HepG2 (cell line): Measurements from ENCODE around the gene TRIM54. TPM values are rescaled to one million over a fixed set of nuclear protein-coding genes. Genes with fewer than 3 reads are reported as not detected.

Source experiments
- AFF4 ChIP-seq: sonication (generic); formaldehyde crosslinking; IDR thresholded peaks from 2 replicates; pipeline ENCODE4 v1.4.0; 2020; ENCODE audit warnings: missing genetic modification reagents
- E2F2 ChIP-seq: sonication (generic); formaldehyde crosslinking; IDR thresholded peaks from 2 replicates; pipeline ENCODE4 v1.4.0; 2020; ENCODE audit warnings: missing genetic modification reagents, borderline replicate concordance
- HINFP ChIP-seq: sonication (generic); formaldehyde crosslinking; IDR thresholded peaks from 2 replicates; pipeline ENCODE4 v1.4.0; 2020; ENCODE audit warnings: low read depth, mild to moderate bottlenecking, missing genetic modification reagents
- KDM1A ChIP-seq: IDR thresholded peaks from 2 replicates; pipeline ENCODE4 v1.6.1; 2016; ENCODE audit warnings: missing compliant biosample characterization
- MEIS1 ChIP-seq: sonication (generic); formaldehyde crosslinking; IDR thresholded peaks from 2 replicates; pipeline ENCODE4 v1.9.0; 2021; ENCODE audit warnings: mild to moderate bottlenecking, missing genetic modification reagents, moderate library complexity, borderline replicate concordance
- PPARG ChIP-seq: conservative IDR thresholded peaks from 2 replicates; pipeline ENCODE4 v1.6.1; 2016; ENCODE audit warnings: missing biosample characterization, missing genetic modification reagents
- SMC3 ChIP-seq: IDR thresholded peaks from 2 replicates; pipeline ENCODE4 v1.6.1; 2011; ENCODE audit warnings: low read length, improper control_type of control experiment
- TBX2 ChIP-seq: sonication (generic); formaldehyde crosslinking; IDR thresholded peaks from 2 replicates; pipeline ENCODE4 v1.5.0; 2020; ENCODE audit warnings: missing genetic modification reagents, mild to moderate bottlenecking, borderline replicate concordance
- ZBTB40 ChIP-seq, 2 experiments: fragments of 450-650 bp in 1 of 2; sonication (generic) in 1 of 2; formaldehyde crosslinking in 1 of 2; IDR thresholded peaks; 2 replicates each; pipeline versions ENCODE4 v1.6.1 to v1.8.0; 2016 to 2022; ENCODE audit warnings: antibody characterized with exemption in 1 of 2, mild to moderate bottlenecking in 1 of 2, missing genetic modification reagents in 1 of 2
- ZNF256 ChIP-seq: sonication (generic); formaldehyde crosslinking; conservative IDR thresholded peaks from 2 replicates; pipeline ENCODE4 v1.4.0; 2020; ENCODE audit warnings: missing genetic modification reagents
- ZNF33B ChIP-seq: sonication (generic); formaldehyde crosslinking; IDR thresholded peaks from 2 replicates; pipeline ENCODE4 v1.5.1; 2020; ENCODE audit warnings: mild to moderate bottlenecking, missing genetic modification reagents
- ZNF660 ChIP-seq: sonication (generic); formaldehyde crosslinking; IDR thresholded peaks from 2 replicates; pipeline ENCODE4 v1.5.1; 2020; ENCODE audit warnings: mild to moderate bottlenecking, low read depth, missing genetic modification reagents, borderline replicate concordance
- ZNF772 ChIP-seq: sonication (generic); formaldehyde crosslinking; IDR thresholded peaks from 2 replicates; pipeline ENCODE4 v1.5.0; 2020; ENCODE audit warnings: mild to moderate bottlenecking, missing genetic modification reagents
- polyA plus RNA-seq, 8 experiments: library from polyadenylated mRNA; depleted of rRNA in 3 of 8; stranded (reverse) in 7 of 8; unstranded in 1 of 8; fragments of >200 nt; fragmentation: Illumina TruSeq in 4 of 8; extraction: Trizol in 4 of 8; gene quantifications; 2 replicates each; pipeline versions ENCODE4 v1.2.1 to v1.2.3, GENCODE V29; 2011 to 2016; ENCODE audit warnings: low read depth in 4 of 8, missing spikeins in 1 of 8, mixed read lengths in 1 of 8; ENCODE audit not compliant: insufficient read depth in 1 of 8
- total RNA-seq, 5 experiments: library from RNA; depleted of rRNA; stranded (reverse); fragments of >200 nt; fragmentation: Illumina TruSeq; extraction: Trizol; gene quantifications; 2 replicates each; pipeline ENCODE4 v1.2.3, GENCODE V29; 2016; ENCODE audit warnings: low read depth in 1 of 5

The TRIM54 gene
- total and polyA plus RNA-seq, 2 of the 13 experiments (the other 11 are each of a cell fraction or from before 2014, with no cell fraction given) = 0.07 to 0.13 TPM

- TF ChIP-seq ZBTB40 (IDR thresholded peaks at IDR 0.05) (no peak), ZBTB40 (CRISPR knock-in tag; IDR thresholded peaks at IDR 0.05) (0 out of 2 replicates have a peak, but pooled peaks have one; percentile 45), MEIS1 (CRISPR knock-in tag) (peak; percentile 89; the same call in 1 of the 2 replicates), ZNF772 (CRISPR knock-in tag) (peak; percentile 50), TBX2 (CRISPR knock-in tag) (peak; percentile 91; the same call in 1 of the 2 replicates), SMC3 (peak; percentile 95), HINFP (peak; percentile 83; the same call in 1 of the 2 replicates), ZNF256 (CRISPR knock-in tag) (no peak), E2F2 (no peak), ZNF33B (peak; percentile 82; the same call in 1 of the 2 replicates), AFF4 (CRISPR knock-in tag) (no peak), KDM1A (CRISPR knock-in tag) (peak; percentile 28; the same call in 1 of the 2 replicates), PPARG (CRISPR knock-in tag) (peak; percentile 85), ZNF660 (CRISPR knock-in tag) (no peak)
Observed at GRCh38 chr2:27320958-27321543, 38.8 kb downstream of the TRIM54 start (continued).
